Cardiac muscle cell (in vitro differentiated cells and primary cell): Measurements from ENCODE around the gene NEK9. TPM values are rescaled to one million over a fixed set of nuclear protein-coding genes. Genes with fewer than 3 reads are reported as not detected.
A peak's percentile ranks its signal among the peaks of the same experiment; 100 is the strongest.

ENCODE experiments used
- DNase-seq, 2 donors: peaks; one replicate each; pipeline versions ENCODE4 v3.0.0 to v3.0.0-alpha.2; 2010 to 2017; ENCODE audit warnings: low read depth in 1 of 2, low spot score in 1 of 2
- H3K27ac ChIP-seq: fragments of 200-600 bp; sonication (generic); 2 replicates; pipeline ENCODE4 v1.5.1; 2016
- H3K27me3 ChIP-seq: fragments of 200-600 bp; sonication (generic); 2 replicates; pipeline ENCODE4 v1.6.0; 2016; ENCODE audit warnings: control low read depth
- H3K36me3 ChIP-seq: fragments of 200-600 bp; sonication (generic); 2 replicates; pipeline ENCODE4 v1.5.1; 2016; ENCODE audit warnings: control low read depth
- H3K4me1 ChIP-seq: fragments of 200-600 bp; sonication (generic); 2 replicates; pipeline ENCODE4 v1.8.1; 2017; ENCODE audit warnings: low read depth, mild to moderate bottlenecking, mixed run types
- H3K4me3 ChIP-seq: fragments of 200-600 bp; sonication (generic); 2 replicates; pipeline ENCODE4 v1.5.1; 2016; ENCODE audit warnings: mild to moderate bottlenecking
- H3K9me3 ChIP-seq: fragments of 200-600 bp; sonication (generic); 2 replicates; pipeline ENCODE4 v1.5.1; 2017; ENCODE audit warnings: low read depth, mild to moderate bottlenecking, control low read depth
- CTCF ChIP-seq: IDR thresholded peaks from 2 replicates; pipeline ENCODE4 v1.5.1; 2012; ENCODE audit warnings: low read depth, mild to moderate bottlenecking, low read length
- polyA plus RNA-seq: library from polyadenylated mRNA; unstranded; fragments of >200 nt; fragmentation: Nextera tagmentation; extraction: Ambion mirVana; gene quantifications from 2 replicates; pipeline ENCODE4 v1.2.1, GENCODE V29; 2016
- total RNA-seq: library from RNA; depleted of rRNA; stranded (reverse); fragments of >200 nt; gene quantifications from 2 replicates; pipeline ENCODE4 v1.2.3, GENCODE V29; 2016

NEK9 gene
- total and polyA plus RNA-seq, 2 experiments from 2014 or later = 62.5 to 124 TPM

GRCh38 chr14:75044322-75044721, 82.5 kb downstream of the NEK9 start:
- no peak overlapping the region for H3K27ac ChIP-seq
- TF ChIP-seq CTCF = no peak
- peak in 1 of 2 donors; percentile 60 for DNase-seq

GRCh38 chr14:75042035-75042434, 84.8 kb downstream of the NEK9 start:
- Histone ChIP-seq H3K36me3 (peaks cover 8% of the 10 kb centered on the region), H3K9me3 (no peaks in the 10 kb centered on the region), H3K4me3 (no peak overlapping the region), H3K27me3 (no peaks in the 10 kb centered on the region), H3K27ac (no peak overlapping the region), H3K4me1 (no peaks in the 10 kb centered on the region)
- TF ChIP-seq CTCF = no peak
- DNase-seq = no peak

More at GRCh38 chr14:75044322-75044721, 82.5 kb downstream of the NEK9 start:
- Histone ChIP-seq H3K4me1 (no peaks in the 10 kb centered on the region), H3K36me3 (peaks cover 5% of the 10 kb centered on the region), H3K9me3 (no peaks in the 10 kb centered on the region), H3K27me3 (no peaks in the 10 kb centered on the region), H3K4me3 (no peak overlapping the region)

- TF ChIP-seq CTCF = no peak
- Histone ChIP-seq H3K4me3 (no peak overlapping the region), H3K36me3 (peaks cover 8% of the 10 kb centered on the region), H3K27ac (no peak overlapping the region), H3K9me3 (no peaks in the 10 kb centered on the region), H3K27me3 (no peaks in the 10 kb centered on the region), H3K4me1 (no peaks in the 10 kb centered on the region)
- no peak for DNase-seq
Measured at GRCh38 chr14:75041613-75042012, 85.2 kb downstream of the NEK9 start.

GRCh38 chr14:75040959-75041358, 85.9 kb downstream of the NEK9 start:
- TF ChIP-seq CTCF = no peak
- peaks cover 8% of the 10 kb centered on the region for H3K36me3 ChIP-seq

GRCh38 chr14:75040507-75040906, 86.3 kb downstream of the NEK9 start:
- no peak overlapping the region for H3K4me3 ChIP-seq
- no peaks in the 10 kb centered on the region for H3K4me1 ChIP-seq
- peaks cover 8% of the 10 kb centered on the region for H3K36me3 ChIP-seq
- no peaks in the 10 kb centered on the region for H3K27me3 ChIP-seq
- H3K27ac ChIP-seq = no peak overlapping the region
- H3K9me3 ChIP-seq = no peaks in the 10 kb centered on the region
- no peak for DNase-seq
- no peak for TF ChIP-seq CTCF

More at GRCh38 chr14:75040959-75041358, 85.9 kb downstream of the NEK9 start:
- Histone ChIP-seq H3K4me1 (no peaks in the 10 kb centered on the region), H3K9me3 (no peaks in the 10 kb centered on the region), H3K27ac (no peak overlapping the region), H3K4me3 (no peak overlapping the region), H3K27me3 (no peaks in the 10 kb centered on the region)
- DNase-seq = no peak

- Histone ChIP-seq H3K4me3 (no peak overlapping the region), H3K9me3 (no peaks in the 10 kb centered on the region), H3K27ac (no peak overlapping the region), H3K4me1 (no peaks in the 10 kb centered on the region), H3K36me3 (peaks cover 37% of the 10 kb centered on the region), H3K27me3 (no peaks in the 10 kb centered on the region)
- DNase-seq = no peak
- TF ChIP-seq CTCF = no peak
Measured at GRCh38 chr14:75032939-75033338, 93.9 kb downstream of the NEK9 start.
